ENCODE measurements around the gene SERPINB1.
"Not testable (repeated sequence)": the region's sequence is repeated elsewhere in the genome, so short reads cannot be mapped to it uniquely, and the experiment has no call there.

The SERPINB1 gene

GRCh38 chr6:2818593-2818992 lies 23.1 kb downstream of the SERPINB1 start:
- DNase-seq (ENCODE audit: low read depth in 2 of 2), result no peak

- no peak for DNase-seq (ENCODE audit: low read depth in 2 of 2)
Measured at GRCh38 chr6:2817903-2818443, 23.7 kb downstream of the SERPINB1 start.

DNA sequence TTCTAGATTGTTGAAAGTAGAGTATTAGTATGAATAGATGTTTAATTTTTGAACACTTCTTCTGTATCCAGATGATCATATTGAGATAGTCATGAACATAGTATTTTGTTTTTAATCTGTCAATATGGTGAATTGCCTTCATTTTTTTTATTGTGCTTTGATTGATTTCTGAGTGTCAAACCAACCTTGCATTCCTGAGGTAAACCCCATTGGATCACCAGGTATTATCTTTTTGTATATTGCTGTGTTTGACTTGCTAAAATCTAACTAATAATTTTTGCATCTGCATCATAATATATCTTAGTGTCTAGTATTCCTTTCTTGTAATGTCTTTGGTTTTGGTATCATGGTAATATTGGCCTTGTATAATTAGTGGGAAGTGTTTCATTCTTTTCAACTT lies 25.5 kb downstream of the SERPINB1 start:
- no peak for DNase-seq (ENCODE audit: low read depth in 2 of 2)

GRCh38 chr6:2812695-2813094 lies 29.0 kb downstream of the SERPINB1 start:
- DNase-seq (ENCODE audit: low read depth in 2 of 2), result no peak

DNA sequence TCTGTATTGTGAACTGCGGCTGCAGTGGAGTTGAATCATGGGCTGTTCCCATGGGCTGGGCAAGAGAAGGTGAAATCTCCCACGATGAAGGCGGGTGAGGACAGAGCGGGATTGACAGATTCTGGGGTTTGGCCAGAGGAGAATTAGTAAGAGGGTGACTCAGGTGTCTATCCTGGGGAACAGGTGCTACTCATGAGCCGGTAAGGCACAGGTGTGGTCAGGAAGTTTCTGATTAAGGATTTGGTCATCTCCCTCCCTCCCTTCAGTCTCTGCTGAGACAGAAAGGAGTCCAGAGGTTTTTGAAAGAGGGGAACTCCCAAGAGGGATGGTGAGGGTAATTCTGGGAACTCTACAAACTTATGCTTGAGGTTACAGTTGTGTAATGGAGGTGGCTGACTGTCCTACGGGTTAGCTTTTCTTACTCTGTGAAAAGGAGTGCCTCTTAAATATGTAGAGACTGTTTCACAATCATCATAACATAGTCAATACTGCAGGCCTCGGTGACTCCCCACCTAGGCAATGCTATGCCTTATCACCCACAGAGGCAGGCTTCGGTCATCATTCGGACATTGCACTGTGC lies 31.5 kb downstream of the SERPINB1 start:
- no peak for DNase-seq (ENCODE audit: low read depth in 2 of 2)

GRCh38 chr6:2809015-2809414 lies 32.6 kb downstream of the SERPINB1 start:
- DNase-seq (ENCODE audit: low read depth in 2 of 2), result no peak

DNA sequence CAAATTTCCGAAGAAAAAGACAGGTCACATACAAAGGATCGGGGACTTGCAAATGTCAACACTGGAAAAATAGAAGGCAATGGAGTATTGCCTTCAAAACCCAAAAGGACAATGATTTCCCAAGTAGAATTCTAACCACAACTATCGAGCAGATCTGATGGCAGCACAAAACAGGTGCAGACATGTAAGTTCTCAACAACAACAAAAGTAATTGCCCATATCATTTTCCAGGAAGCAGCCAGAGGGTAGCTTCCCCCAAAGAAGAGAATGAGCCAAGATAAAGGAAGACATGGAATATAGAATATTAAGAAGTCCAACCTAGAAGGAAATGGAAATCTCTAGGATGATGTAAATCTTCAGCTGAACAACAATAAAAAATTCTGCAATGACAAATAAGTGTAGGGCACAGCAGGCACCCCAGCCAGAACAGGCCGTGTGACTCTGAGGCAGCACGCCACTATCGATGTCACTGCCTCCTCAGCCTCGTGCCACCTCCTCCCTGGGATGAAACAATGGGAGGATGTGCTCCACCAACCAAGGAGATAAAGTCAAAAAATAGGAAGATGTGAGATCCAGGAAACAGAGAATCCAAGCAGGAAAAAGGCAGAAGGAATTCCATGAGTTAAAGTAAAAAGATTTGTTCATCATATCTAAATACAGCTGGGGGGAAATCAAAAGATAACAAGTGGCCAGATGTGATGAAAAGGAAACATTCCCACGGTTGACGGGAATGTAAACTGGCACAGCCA lies 34.1 kb downstream of the SERPINB1 start:
- no peak for DNase-seq (ENCODE audit: low read depth in 2 of 2)

- no peak for DNase-seq (ENCODE audit: low read depth in 2 of 2)
Measured at GRCh38 chr6:2806644-2807043, 35.0 kb downstream of the SERPINB1 start.

- no peak for DNase-seq (ENCODE audit: low read depth in 2 of 2)
Measured at GRCh38 chr6:2805031-2805430, 36.6 kb downstream of the SERPINB1 start.

GRCh38 chr6:2804516-2804915 lies 37.1 kb downstream of the SERPINB1 start:
- DNase-seq (ENCODE audit: low read depth in 2 of 2), result no peak

DNA sequence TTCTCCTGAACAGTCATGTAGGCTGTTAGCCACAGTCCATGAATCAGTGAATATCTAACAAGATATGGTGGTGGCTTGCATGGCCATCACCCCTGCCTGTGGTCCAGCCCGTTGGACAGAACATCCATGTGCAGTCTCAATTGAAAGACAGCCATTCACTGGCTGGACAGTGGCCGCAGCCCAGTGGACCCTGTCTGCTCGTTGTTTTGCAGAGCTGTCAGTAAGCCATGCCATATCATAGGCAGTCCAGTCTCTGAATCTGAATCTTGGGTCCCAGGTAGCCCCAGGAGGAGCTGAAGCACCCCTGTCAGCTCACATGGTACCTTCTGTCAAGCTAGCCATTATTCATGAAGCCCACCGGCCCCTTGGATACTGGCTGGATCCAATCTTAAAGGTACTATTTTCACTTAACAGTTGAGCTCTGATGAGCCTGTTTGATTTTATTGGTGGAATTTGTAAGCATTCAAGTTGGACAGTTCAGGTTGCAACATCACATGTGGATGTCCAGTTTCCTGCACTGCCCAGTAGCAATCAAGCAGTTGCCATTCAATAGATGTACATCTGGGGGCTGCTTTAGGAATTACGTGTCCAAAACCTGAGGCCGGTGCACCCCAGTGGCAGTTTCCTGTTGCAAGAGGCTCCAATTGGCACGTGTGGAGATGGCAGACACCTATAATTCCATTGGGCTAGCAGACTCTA lies 37.8 kb downstream of the SERPINB1 start:
- no peak for DNase-seq (ENCODE audit: low read depth in 2 of 2)

GRCh38 chr6:2802521-2803060 lies 39.1 kb downstream of the SERPINB1 start:
- no peak for DNase-seq (ENCODE audit: low read depth in 2 of 2)

GRCh38 chr6:2801687-2802086 lies 40.0 kb downstream of the SERPINB1 start:
- DNase-seq (ENCODE audit: low read depth in 2 of 2), result not testable (repeated sequence)

- no peak for DNase-seq (ENCODE audit: low read depth in 2 of 2)
Measured at GRCh38 chr6:2800552-2801316, 40.9 kb downstream of the SERPINB1 start.

DNA sequence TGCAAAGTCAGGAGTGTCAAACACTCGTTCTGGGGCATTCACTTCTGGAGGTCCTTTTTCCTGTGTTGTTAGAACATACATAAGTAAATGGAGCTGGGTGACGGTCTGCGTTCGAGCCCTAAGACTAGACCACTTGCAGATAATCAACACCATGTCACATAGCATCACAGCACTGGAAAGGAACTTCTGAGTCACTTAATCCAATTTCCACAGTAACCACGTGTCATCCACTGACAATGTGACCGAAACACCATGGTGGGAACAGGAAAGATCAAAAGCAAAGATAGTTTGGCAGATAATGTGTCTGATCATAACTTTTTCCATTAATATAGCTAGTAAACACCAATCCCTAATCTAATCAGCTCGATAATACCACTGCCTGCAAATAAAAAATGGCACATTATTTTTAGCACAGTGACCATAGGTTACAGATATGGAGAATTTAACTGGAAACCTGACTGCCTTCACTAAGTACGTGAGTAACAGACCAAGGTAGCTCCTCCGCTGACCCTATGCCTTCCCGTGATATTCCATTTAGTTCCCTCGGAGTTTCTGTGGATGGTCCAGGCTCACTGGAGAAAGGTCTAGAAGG lies 41.6 kb downstream of the SERPINB1 start:
- no peak for DNase-seq (ENCODE audit: low read depth in 2 of 2)

DNA sequence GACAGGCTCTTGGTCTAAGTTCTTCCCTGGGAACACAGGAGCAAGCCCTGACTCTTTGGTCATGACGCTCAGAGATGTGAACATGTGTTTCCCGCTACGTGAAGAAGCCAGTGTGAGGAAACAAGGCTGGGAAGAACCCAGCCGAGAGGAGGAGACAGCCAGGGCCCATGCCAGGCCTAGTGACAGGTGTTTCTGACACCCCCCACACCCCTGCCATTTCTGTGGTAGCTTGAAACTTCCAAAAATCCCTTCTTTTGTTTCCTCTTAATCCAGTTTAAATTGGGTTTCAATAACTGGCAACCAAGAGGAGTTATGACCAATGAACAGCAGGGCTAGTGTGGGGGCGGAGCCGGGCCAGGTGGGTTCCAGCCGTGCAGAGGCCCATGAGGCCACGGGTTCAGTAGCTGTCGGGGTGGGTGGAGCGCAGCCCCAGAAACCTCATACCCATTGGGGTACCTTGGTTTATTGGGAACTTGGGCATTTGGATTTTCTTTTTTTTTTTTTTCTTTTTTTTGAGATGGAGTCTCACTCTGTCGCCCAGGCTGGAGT lies 43.0 kb downstream of the SERPINB1 start:
- no peak for DNase-seq (ENCODE audit: low read depth in 2 of 2)

DNA sequence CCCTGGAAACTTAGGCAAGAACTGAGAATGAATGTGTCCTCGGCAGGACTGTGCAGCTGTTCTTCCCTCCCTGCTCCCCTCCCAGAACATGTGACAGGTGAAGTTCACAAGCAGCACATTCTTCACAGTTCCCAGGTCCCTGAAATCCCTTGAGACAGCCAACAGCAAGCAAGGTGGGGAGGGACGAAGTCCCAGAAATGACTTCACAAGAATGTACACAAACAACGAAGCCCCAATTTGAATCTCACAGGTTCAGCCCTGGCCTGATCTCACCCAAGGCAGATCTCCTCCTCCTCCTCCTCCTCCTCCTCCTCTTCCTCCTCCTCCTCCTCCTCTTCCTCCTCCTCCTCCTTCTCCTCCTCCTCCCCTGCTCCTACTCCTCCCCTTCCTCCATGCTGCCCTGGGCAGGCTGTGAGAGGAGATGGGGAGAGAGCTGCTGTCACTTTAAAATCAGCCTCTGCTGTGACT lies 44.1 kb downstream of the SERPINB1 start:
- DNase-seq (ENCODE audit: low read depth in 2 of 2), result no peak

DNA sequence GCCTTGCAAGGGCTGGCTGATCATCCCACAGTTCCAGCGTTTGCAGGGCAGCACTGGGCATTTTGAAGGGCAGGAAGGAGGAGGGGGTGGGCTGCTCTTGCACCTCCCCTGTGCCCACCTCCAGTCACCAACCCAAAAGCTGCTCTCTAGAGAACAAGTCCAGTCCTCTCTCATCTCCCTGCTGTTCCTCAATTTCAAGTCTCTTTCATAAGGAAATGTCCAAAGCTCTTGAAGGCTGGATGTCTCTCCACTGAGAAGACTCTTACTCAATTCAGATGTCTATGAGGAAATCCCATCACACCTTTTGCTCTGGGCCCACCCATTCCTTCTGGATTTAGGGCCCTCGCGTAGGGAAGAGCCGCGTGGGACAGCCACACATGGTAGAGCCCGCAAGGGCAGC lies 44.8 kb downstream of the SERPINB1 start:
- DNase-seq (ENCODE audit: low read depth in 2 of 2), result no peak

- no peak for DNase-seq (ENCODE audit: low read depth in 2 of 2)
Measured at GRCh38 chr6:2795956-2796355, 45.7 kb downstream of the SERPINB1 start.

DNA sequence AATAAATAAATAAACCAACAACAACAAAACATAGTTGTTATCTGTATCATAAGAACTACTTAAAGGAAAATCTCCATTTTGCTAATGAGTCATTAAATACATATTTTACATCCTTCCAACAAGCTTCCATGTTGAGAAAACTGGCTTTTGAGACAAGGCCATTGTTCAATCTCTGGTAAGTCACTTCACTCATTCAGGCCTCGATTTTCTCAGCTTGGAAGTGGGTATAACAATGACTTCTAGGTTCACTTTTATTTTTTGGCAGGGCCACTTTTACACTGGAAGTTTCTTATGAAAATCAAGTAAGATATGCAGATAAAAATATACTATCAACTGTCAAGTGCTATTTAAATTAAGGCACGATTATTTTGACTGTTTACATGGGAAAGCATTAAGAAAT lies 46.5 kb downstream of the SERPINB1 start:
- DNase-seq (ENCODE audit: low read depth in 2 of 2), result no peak

DNA sequence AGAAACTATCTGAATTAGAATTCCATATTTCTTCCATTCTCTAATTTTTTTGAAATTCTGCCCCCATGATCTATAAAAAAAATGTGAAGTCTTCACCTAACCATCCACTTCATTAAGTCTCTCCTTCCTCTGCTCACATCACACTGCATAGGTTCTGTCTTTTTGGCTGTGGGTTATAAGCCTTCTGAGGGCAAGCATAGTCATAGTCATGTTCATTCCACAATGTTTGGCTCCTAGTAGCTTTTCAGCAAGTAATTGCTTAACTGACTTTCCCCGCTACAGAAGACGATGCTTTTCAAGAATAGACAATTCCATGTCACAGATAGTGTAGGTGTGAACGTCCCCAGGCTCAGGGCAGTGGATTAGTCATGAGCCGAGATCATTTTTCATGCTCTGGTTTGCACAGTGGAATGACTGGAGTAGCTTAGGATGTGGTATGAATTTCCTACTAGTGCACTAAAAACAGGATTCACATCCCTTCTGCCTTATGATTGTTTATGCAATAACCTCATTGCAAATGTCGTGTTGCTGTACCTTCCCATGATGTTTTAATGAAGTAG lies 47.4 kb downstream of the SERPINB1 start:
- DNase-seq (ENCODE audit: low read depth in 2 of 2), result no peak
